NCI-H1930 (cell line): ENCODE measurements around the gene C12orf57.

Source experiments
- DNase-seq, 2 experiments: peaks; one replicate each; lab custom pipeline; 2025; lab: John Stamatoyannopoulos, UW

The C12orf57 gene

GRCh38 chr12:6965026-6965661 is 21.3 kb downstream of the C12orf57 start:
- peak; percentile 75 to 86 for DNase-seq

GRCh38 chr12:6965714-6966113 is 21.9 kb downstream of the C12orf57 start:
- no peak for DNase-seq

GRCh38 chr12:6966351-6966750 is 22.5 kb downstream of the C12orf57 start:
- no peak for DNase-seq

- no peak for DNase-seq
Measured at GRCh38 chr12:6967651-6968100, 23.9 kb downstream of the C12orf57 start.

GRCh38 chr12:6968426-6968825 is 24.6 kb downstream of the C12orf57 start:
- DNase-seq: no peak

- no peak for DNase-seq
Measured at GRCh38 chr12:6970096-6970527, 26.3 kb downstream of the C12orf57 start.

GRCh38 chr12:6974180-6974579 is 30.4 kb downstream of the C12orf57 start:
- DNase-seq: no peak

GRCh38 chr12:6975297-6976032 is 31.6 kb downstream of the C12orf57 start:
- no peak for DNase-seq

- no peak for DNase-seq
Measured at GRCh38 chr12:6977653-6978052, 33.8 kb downstream of the C12orf57 start.

- DNase-seq: no peak
Measured at GRCh38 chr12:6978188-6978587, 34.4 kb downstream of the C12orf57 start.

- DNase-seq: no peak
Measured at GRCh38 chr12:6978611-6979011, 34.8 kb downstream of the C12orf57 start.

- DNase-seq: no peak
Measured at GRCh38 chr12:6979021-6979420, 35.2 kb downstream of the C12orf57 start.

GRCh38 chr12:6979453-6979852 is 35.6 kb downstream of the C12orf57 start:
- no peak for DNase-seq

- DNase-seq: no peak
Measured at GRCh38 chr12:6980075-6980474, 36.3 kb downstream of the C12orf57 start.

GRCh38 chr12:6980740-6981139 is 36.9 kb downstream of the C12orf57 start:
- DNase-seq: no peak

GRCh38 chr12:6981152-6982052 is 37.6 kb downstream of the C12orf57 start:
- DNase-seq: no peak

GRCh38 chr12:6982532-6982931 is 38.7 kb downstream of the C12orf57 start:
- no peak for DNase-seq

- no peak for DNase-seq
Measured at GRCh38 chr12:6987956-6988553, 44.2 kb downstream of the C12orf57 start.
